Fibroblast of peridontal ligament (primary cell): Measurements from ENCODE around the gene COL6A1.
"Not testable (repeated sequence)": the region's sequence is repeated elsewhere in the genome, so short reads cannot be mapped to it uniquely, and the experiment has no call there.

Source experiments
- DNase-seq: peaks from one replicate; pipeline ENCODE4 v3.0.0-alpha.2; 2010; ENCODE audit errors: extremely low read depth

COL6A1 gene

GRCh38 chr21:45969921-45970673 lies 11.5 kb upstream of the COL6A1 start:
- no peak for DNase-seq

- DNase-seq, result no peak
Measured at GRCh38 chr21:45970674-45971615, 10.6 kb upstream of the COL6A1 start.

- peak; percentile 93 for DNase-seq
Measured at GRCh38 chr21:45971616-45972352, 9.8 kb upstream of the COL6A1 start.

DNA sequence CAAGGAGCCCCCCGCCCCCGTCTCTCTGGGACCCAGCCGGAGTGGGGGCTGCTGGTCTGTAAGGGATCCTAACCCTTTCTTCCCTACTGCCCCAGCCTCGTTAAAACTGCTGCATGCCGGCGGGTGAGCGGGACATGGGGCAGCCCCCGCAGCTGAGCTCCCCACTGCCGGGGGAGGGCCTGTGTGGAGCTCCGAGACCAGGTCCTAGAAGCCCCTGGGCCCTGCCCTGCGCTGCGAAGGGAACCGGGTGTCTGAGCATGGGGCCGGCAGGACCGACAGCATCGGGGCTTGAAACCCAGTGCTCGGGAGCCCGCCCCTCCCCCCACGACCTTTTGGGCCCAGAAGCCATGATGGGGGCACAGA lies 9.2 kb upstream of the COL6A1 start:
- DNase-seq, result no peak

DNA sequence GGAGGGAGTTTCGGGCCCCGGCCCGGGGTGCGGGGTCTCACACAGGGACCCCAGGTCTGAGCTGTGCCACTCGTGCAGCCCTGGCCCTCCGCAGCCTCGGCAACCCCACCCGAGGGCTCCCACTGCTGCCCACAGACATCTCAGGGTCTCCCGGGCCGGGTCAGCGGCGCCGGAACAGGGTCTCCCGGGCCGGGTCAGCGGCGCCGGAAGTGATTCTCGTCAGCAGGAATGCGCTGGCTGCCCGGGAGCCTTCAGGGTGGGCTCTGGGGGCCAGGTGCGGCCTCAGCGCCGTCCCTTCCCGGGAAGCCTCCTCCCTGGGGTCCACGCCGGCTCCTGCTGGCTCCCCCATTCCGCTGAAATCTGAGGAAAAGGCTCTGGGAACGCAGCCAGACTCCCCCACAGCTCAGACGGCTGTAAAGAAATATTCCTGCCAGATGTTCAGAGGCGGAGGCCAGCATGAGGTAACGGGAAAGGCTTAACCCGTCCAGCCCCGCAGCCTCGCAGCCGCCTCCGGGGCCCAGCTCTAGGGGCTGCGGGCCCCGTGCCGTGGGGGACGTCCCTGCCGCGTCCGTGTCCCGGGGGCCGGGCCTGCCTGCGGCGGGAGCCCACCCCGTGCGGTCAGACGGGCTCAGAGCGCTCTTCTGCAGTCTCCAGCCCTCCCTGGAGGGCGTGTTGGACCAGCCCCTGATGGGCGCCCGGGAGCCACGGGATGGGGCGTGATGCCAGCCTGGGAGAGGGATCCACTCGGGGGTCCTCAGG lies 8.7 kb upstream of the COL6A1 start:
- peak; percentile 96 for DNase-seq

- DNase-seq, result peak; percentile 91
Measured at GRCh38 chr21:45973475-45974072, 8.0 kb upstream of the COL6A1 start.

- peak; percentile 64 for DNase-seq
Measured at GRCh38 chr21:45974073-45975019, 7.2 kb upstream of the COL6A1 start.

GRCh38 chr21:45975020-45975666 lies 6.4 kb upstream of the COL6A1 start:
- DNase-seq, result no peak

DNA sequence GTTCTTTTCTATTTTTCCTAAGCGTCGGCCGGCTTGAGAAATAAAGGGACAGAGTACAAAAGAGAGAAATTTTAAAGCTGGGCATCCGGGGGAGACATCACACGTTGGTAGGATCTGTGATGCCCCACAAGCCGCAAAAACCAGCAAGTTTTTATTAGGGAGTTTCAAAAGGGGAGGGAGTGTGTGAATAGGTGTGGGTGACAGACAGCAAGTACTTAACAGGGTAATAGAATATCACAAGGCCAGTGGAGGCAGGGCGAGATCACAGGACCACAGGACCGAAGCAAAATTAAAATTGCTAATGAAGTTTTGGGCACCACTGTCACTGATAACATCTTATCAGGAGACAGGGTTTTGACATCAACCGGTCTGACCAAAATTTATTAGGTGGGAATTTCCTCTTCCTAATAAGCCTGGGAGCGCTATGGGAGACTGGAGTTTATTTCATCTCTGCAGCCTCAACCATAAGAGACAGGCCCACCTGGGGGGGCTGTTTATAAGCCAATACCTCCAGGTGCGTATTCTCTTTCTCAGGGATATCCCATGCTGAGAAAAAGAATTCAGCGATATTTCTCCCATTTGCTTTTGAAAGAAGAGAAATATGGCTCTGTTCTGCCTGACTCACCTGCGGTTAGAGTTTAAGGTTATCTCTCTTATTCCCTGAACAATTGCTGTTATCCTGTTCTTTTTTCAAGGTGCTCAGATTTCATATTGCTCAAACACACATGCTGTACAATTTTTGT lies 5.7 kb upstream of the COL6A1 start:
- DNase-seq, result not testable (repeated sequence)

DNA sequence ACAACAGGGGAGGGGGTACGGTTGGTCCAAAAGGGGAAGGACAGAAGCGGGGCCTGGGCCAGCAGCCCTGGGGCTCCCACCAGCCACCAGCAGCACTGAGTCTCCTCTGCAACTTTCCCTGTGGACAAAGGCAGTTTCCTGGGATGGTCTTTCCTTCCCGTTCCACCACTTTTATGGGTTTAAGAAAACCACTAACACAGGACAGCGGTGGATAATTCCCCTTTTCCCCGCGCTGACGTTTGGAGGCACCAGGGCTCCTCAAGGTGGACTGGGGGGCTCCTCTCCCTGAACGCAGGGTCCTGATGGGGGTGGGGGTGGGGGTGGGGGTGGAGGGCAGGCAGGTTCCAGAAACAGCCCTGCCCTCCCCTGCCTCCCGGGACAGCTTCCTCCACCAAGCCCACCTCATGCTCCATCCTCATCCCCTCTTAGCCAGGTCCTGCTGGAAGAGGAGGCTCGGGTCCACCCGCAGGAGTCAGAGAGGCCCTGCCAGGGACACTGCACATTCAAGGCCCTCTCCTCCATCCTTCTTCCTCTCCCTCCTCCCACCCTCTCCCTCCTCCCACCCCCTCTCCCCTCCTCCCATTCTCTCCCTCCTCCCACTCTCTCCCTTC lies 4.8 kb upstream of the COL6A1 start:
- DNase-seq, result no peak

DNA sequence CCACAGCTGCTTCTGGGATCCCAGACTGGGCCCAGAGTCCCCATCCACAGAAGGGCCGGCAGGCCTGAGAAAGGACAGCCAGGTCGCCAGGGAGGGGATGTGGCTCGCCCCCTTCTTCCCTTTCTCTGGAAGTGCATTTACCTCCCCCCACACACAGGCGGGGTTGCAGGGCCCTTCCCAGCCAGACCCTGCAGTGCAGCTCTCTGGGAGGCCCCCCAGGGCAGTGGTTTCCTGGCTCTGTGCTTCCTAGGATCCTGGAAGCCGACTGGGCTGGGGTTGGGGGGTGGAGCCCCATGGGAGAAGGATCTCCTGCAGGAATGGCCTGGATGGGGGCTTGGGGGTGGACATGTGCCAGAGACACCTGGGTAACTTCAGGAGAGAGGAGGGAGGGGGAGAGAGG lies 4.2 kb upstream of the COL6A1 start:
- no peak for DNase-seq

DNA sequence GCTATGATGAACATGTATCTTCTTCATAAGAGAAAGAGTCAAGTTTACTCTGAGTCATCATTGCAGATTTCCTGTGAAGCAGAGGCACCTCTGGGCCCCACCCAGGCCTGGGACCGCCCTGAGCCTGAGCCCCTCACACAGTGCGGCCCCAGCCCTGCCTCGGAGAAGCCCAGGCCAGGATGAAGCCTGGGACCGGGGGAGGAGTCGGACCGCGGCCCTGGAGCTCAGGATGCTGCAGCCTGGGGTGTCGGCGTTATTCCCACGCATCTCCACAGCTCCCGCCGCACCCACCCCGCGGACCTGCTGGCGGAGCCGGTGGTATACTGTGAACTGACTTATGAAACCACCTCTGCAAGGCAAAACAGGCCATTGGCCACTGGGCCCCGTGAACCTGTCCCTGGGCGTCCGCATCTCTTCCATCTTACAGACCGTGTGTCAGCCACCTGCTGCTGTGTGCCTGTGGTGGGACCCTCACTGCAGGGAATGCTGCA lies 2.4 kb upstream of the COL6A1 start:
- no peak for DNase-seq

- DNase-seq, result no peak
Measured at GRCh38 chr21:45979651-45980050, 1.9 kb upstream of the COL6A1 start.

DNA sequence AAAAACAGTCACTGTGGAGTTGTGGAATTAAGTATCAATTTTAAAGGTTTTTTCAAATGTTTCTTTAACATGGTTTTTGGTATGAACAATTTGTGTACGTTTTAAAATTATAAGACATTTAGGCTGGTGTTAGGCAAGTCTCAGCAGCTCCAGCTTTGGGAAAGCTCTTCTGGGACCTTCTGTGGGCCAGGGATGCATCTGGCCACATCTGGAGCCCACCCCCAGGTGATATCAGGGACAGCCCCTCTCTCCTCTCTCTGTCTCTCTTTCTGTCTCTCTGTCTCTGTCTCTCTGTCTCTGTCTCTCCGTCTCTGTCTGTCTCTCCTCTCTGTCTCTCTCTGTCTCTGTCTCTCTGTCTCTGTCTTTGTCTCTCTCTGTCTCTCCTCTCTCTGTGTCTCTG lies 1.3 kb upstream of the COL6A1 start:
- DNase-seq, result no peak

- no peak for DNase-seq
Measured at GRCh38 chr21:45980697-45981096, 873 bp upstream of the COL6A1 start.

- DNase-seq, result no peak
Measured at GRCh38 chr21:45982092-45982757, 655 bp downstream of the COL6A1 start.
